GM19438 (cell line): Measurements from ENCODE around the gene ASS1.

Experiments
- ATAC-seq: cut with Tn5 transposase; IDR thresholded peaks from one replicate; pipeline ENCODE4 v1.9.1; 2021; ENCODE audit warnings: low read depth; ENCODE audit not compliant: unreplicated experiment

The ASS1 gene

DNA sequence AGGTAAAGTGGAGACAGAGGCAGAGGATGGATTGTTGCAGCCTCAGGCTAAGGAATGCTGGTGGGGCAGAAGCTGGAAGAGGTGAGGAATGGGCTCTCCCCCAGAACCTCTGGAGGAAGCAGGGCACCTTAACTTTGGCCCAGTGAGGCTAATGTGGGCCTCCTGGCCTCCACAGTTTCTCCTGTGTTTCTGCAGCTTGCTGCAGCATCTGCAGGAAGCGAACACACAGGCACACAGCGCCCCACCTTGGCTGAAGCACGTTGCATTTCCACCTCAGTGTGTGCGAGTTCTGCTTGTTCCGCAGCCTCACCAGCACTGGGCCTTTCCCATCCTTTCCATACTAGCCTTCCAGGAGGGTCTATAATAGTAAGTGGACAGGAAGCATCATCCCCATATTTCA lies 27.2 kb upstream of the ASS1 start:
- no peak for ATAC-seq

DNA sequence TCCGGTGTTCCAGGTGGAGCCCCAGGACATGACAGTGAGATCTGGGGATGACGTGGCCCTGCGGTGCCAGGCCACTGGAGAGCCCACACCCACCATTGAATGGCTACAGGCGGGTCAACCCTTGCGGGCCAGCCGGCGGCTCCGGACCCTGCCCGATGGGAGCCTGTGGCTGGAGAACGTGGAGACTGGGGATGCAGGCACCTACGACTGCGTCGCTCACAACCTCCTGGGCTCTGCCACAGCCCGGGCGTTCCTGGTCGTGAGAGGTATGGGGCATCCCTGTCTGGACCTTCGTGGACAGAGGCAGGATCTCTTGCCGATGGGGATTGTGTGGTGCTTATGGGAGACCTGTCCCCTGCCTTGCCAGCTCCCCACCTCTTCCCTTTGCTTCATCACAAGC lies 26.0 kb upstream of the ASS1 start:
- no peak for ATAC-seq

DNA sequence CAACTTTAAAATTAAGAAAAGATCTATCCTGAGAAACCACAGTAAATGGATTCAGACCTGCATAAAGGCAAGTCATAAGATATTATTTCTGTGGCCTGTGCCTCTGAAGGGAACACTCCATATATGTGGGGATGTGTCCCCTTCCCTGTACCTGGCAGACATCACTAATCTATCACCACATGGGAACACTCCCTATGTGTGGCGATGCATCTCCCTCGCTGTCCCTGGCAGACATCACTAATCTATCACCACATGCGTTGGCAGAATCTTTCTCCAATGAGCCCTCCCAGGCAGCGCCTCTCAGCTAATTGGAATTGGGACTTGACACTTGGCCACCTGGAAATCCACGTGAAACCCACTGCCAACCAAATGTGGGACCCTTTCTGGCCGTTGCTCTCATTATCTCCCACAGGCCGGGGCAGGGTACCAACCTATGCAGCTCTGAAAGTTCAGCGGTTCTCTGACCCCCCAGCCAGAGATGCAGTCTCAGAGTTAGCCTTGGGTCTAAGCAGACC lies 25.2 kb upstream of the ASS1 start:
- ATAC-seq = no peak

DNA sequence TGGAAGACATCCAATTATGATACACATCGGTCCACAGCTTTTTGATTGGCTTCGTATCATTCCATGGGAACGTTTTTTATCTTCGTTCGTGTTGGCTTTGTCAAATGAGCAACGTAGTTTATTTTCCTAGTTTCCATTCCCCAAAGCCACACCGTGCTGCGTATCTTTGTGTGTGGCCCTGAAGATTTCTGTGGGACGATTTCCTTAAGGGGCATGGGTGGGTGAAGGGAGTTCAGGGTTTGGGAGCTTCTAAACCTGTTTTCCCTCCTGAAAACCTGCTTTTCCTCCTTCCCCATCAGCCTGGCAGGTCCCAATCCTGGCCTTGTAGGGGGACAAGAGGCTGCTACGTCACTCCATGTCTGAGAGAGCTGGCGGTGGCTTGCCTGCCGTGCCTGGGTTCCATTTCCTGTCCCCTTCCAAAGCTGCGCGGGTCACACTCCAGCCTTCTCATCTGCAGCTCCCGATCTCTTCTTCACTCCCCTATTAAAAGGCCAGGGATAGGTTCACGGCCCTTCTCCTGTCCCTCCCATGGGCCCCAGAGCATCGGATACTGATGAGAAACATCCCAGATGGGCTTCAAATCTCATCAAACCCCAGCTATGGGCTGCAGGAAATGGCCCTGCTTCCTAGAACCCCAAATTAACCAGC lies 23.5 kb upstream of the ASS1 start:
- no peak for ATAC-seq

DNA sequence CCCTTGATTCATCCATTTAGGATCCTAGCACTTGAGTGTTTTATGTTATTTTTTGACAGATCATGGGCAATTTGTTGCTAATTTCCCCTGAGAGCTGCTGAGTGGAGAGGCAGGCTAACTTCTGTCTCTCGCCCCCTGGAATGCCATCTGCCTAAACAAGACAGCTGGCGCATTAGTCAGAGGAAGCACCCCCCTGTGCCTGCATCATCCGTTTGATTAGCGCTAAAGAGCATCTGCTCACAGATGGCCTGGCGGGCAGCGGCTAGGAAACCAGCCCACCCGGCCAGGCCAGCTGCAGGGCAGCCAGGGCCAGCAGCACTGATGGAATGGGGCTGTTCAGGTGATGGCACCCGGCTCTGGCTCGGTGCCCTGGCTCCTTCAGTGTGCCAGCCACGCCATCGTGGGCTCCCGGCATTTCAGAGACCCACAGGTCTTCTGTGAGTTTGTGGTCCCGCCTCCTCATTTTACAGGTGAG lies 22.9 kb upstream of the ASS1 start:
- no peak for ATAC-seq

DNA sequence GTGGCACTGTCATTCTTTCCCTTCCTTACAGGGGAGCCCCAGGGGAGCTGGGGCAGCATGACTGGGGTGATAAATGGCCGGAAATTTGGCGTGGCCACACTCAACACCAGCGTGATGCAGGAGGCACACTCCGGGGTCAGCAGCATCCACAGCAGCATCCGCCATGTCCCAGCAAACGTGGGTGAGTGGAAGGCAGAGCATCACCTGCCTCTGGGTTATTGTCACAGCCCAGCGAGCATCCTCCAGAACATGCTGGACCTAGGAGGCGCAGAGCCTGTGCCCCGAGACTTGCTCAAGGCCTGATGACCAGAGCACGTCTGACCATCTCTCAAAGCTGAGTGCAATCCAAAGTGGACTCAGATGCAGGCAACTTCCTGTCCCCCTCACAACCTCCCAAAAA lies 22.2 kb upstream of the ASS1 start:
- no peak for ATAC-seq

DNA sequence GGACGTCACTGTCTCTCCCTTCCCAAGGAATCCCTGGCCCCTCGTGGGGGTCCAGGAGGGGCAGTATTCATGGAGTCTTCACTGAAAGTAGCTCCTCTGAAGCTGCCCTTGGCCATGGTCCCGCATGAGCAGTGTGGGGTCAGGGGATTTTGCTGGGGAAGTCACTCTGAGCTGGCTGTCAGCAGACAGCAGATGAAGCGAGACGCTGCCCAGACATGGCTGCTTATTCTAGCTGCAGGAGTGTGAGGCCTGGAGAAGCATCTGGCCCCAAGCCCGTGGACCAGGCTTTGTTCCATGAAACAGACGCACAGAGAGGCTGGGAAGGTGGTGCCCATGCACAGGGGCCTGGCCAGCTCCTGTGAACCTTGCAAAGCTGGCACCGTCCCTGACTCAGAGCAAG lies 21.5 kb upstream of the ASS1 start:
- ATAC-seq = no peak

DNA sequence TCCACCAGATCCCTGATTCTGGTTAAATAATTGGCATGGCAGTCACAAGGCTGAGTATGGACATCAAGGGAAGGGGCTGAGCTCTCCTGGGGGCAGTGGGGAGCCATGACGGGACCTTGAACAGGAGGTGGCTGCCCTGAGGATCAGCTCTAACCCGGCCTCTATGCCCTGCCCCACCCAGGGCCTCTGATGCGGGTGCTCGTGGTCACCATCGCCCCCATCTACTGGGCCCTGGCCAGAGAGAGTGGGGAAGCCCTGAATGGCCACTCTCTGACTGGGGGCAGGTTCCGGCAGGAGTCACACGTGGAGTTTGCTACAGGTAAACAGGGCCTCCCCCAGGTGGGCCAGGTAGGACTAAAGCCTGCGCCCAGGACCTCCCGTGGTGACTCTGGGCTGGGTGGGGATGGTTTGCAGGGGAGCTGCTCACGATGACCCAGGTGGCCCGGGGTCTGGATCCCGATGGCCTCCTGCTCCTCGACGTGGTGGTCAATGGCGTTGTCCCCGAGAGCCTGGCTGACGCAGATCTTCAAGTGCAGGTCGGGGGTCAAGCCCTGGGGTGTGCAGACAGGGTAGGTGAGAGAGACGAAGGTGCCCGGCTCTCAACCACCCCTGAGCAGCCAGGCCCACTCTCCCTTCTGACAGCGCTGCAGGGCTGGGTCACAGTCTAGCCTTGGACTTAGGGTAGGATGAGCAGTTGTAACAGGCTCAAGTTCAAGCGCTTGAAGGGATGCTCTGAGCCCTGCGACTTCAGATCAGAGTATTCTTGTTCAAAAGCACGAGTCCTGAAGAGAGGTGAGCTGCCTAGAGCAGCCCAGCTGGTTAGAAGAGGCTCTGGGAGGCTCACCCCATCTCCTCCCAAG lies 19.9 kb upstream of the ASS1 start:
- ATAC-seq = no peak

DNA sequence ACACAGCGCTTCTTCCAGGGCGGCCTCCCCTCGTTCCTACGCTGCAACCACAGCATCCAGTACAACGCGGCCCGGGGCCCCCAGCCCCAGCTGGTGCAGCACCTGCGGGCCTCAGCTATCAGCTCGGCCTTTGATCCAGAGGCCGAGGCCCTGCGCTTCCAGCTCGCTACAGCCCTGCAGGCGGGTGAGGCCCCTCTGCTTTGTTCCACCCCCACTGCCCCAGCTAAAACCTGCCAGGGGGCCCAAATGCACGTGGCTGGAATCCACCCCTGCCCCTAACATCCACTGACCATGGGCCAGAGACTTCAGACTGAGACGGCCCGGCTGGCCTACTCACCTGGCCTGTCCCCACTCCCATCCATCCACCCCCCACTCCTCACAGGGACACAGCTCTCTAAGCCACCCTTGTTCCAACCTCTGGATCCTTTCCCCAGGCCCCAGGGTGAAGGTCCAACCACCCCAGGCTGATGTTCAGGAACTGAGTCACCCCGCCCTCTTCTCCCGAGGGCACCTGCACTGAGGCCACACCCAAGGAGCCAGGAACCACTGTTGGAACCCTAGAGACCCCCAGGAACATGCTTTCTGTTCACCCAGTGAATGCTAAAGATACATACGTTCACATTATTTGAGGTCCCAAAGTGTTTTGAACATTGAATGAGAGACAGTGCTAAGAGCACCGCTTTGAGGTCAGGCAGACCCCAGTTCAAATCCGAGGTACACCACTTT lies 18.9 kb upstream of the ASS1 start:
- no peak for ATAC-seq

DNA sequence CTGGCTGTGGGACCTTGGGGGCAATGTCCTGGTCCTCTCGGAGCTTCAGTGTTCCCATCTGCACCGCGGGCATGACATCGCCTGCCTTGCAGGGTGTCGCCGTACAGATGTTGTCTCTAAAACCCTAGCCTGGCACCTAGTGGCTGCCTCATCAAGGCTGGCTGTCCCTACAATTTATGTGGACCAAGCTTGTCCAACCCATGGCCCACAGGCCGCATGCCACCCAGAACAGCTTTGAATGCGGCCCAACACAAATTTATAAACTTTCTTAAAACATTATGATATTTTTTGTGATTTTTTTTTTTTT lies 18.3 kb upstream of the ASS1 start:
- no peak for ATAC-seq

DNA sequence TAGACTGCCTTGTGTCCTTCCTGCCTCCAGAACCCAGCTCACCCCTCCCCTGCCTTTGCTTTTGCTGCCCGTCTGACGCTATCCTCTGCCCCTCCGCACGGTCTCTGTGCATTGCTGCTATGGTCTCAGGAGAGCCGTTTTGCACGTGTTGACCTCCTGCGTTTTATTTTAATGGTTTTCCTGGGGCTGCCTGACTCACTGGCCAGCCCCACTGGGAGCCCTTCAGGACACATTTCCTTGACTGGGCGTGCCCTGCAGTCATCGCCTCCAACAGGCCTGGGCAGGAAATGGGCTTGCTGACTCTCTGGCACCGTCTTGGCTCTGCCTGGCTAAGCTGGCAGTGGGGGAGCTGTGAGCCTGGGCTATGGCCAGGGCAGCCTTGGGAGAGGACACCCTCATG lies 17.9 kb upstream of the ASS1 start:
- no peak for ATAC-seq

DNA sequence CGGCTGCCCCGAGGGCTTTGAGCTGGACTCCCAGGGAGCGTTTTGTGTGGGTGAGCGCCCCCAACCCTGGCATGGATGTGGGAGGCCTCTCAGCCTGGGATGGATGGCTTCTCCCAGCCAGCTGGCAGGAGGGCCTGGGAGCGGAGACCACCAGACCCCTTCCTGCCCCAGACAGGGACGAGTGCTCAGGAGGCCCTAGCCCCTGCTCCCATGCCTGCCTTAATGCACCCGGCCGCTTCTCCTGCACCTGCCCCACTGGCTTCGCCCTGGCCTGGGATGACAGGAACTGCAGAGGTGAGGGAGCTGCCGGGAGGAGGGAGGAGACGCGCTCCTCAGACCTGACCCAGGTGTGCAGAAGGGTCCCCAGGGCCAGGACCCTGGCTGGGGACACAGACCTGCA lies 17.4 kb upstream of the ASS1 start:
- no peak for ATAC-seq

DNA sequence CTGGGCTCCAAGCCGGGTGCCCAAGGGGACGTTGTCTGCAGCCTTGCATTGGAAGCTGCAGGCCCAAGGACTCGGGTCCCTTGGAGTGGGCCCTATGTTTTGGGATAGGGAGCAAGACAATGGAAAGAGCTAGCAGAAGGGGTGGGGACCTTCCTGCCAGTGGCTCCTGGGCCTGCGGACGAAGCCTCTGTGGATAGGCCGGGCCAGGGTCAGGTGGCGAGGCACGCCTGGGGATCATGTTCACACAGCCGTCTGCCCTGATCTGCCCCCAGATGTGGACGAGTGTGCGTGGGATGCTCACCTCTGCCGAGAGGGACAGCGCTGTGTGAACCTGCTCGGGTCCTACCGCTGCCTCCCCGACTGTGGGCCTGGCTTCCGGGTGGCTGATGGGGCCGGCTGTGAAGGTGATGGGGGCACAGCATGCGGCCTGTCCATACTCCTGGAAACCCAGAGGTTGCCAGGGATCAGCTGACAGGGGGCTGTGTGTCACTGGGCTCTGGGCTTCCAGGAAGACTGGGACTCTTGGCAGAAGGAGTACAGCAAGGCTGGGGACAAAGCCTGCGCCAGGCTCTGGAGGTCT lies 16.6 kb upstream of the ASS1 start:
- no peak for ATAC-seq

DNA sequence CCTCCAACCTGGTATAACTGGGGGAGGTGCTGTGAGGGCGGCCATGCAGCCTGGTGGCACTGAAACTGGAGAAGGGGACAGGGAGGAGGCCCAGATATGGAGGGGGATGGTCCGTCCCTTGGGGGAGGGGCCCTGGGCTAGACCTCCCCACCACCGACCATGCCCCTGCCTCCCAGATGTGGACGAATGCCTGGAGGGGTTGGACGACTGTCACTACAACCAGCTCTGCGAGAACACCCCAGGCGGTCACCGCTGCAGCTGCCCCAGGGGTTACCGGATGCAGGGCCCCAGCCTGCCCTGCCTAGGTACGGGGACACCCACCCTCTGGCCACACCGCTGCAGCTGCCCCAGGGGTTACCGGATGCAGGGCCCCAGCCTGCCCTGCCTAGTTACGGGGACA lies 15.4 kb upstream of the ASS1 start:
- ATAC-seq = no peak

DNA sequence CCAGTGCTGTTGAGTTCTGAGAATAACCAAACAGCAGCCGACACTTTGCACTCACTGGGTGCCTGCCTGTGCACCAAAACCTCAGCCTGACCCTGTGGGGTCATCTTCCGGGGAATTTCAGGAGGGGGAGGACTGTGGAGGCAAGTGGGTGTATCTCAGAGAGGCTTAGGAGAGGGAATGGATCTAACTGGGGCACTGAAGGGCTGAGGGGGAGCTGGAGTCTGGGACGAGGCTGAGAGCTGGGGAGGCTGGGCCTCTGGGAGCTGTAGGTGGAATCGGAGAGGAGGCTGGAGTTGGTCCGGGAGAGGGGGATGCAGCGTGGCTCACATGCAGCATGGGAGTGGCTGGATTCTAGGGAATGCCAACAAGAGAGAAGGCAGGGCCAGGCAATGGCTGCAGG lies 14.9 kb upstream of the ASS1 start:
- ATAC-seq = no peak

DNA sequence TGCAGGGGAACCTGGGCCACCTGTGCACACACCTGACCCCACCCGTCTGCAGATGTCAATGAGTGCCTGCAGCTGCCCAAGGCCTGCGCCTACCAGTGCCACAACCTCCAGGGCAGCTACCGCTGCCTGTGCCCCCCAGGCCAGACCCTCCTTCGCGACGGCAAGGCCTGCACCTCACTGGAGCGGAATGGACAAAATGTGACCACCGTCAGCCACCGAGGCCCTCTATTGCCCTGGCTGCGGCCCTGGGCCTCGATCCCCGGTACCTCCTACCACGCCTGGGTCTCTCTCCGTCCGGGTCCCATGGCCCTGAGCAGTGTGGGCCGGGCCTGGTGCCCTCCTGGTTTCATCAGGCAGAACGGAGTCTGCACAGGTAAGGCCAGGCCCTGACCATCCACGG lies 14.5 kb upstream of the ASS1 start:
- no peak for ATAC-seq

DNA sequence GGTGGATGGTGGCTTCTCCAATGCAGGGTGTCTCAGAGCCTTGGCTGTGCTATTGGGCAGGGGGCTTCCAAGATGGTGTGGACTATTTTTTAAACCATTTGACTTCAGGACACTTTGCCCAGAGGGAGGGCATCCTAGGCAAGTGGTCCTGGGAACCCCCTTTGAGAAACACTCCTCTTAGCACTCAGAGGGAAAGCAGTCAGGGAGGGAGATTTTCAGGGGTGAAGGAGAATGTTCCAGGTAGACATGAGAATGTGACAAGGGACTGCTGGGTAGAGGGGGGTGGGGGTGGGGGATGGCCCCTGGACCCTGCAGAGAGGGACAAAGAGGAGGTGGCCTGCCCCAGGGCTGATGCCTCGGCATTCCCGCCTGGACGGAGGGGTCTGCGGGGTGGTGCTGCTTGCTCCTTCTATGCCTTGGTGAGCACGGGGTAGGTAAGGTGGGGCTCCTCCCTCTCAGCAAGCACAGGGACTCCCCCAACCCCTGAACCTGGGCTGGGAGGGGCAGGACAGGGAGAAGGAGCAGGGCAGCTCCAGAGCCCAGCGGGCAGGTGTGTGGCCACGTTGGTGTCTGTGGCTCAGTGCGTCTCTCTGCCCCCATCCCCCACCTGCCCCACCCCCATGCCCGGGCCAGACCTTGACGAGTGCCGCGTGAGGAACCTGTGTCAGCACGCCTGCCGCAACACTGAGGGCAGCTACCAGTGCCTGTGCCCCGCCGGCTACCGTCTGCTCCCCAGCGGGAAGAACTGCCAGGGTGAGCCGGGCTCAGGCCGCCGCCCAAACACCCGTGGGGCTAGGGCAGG lies 13.8 kb upstream of the ASS1 start:
- no peak for ATAC-seq

DNA sequence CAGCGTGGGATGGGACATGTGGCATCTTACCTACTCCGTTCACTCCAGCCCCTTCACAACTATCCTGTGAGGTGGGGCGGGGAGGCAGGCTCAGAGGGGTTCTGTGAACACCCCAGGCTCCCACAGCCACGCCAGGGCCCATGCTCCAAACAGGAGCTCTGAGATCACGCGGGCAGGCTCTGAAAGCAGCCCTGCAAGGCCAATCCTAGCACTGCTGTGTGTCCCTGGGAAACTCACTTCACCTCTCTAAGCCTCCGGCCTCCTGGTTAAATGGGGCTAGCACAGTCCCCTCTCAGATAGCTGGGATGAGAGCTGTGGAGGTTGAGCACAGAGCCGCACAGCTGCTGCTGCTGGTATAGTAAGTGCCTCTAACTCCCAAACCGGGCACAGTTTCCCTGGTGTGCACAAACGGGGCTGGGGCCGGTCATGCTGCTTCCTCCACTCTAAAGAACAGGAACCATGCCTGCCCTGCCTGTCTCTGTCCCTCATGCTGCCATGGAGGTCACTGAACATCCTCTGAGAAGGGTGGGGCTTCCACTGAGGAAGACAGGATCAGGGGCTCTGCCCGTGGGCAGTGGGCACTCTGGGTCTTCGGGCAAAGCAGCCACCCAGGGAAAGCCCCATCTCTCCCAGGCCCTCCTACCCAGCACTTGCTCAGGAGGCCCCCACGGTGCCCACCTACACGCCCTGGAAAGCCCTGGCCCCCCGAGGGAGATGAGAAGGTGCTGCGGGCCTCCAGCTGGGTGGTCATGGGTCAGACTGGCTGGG lies 13.0 kb upstream of the ASS1 start:
- no peak for ATAC-seq

DNA sequence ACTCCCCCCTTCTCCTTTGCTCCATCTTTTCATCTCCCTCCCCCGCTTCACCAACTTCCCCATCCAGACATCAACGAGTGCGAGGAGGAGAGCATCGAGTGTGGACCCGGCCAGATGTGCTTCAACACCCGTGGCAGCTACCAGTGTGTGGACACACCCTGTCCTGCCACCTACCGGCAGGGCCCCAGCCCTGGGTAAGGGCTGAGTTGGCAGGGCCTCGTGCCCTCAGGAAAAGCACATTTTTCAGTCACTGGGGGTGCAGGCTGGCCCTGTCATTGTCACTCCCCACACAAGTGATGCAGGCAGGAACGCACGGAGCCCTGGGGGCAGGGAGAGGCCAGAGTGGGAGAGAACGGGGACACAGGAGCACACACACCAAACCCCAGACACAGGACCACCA lies 12.4 kb upstream of the ASS1 start:
- no peak for ATAC-seq

DNA sequence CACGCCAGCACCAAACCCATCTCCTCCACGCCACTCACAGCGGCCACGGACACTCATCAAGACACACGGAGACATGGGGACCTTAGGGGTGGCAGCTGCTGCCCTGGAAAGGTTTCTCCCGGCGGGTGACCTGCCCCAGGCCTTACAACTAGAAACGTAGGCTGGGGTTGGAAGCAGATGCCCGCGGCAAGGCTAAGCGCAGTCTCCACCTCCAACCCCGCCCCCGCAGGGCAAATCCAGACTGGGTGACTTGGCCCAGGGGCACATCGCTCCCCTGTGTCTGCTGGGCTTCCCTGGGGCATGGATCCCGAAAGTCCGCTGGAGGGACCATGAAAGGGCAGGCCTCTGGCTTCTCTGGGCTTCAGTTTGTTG lies 12.0 kb upstream of the ASS1 start:
- ATAC-seq = no peak
